SK-N-SH (cell line): ENCODE results near the gene ACTN3. TPM values are rescaled to one million over a fixed set of nuclear protein-coding genes. Genes with fewer than 3 reads are reported as not detected.

ENCODE experiments used
- CTCF ChIA-PET: fragments of 300-600, 350-600 bp; formaldehyde crosslinking; extraction: SDS; loops from one replicate; lab custom pipeline; 2021; lab: Yijun Ruan, JAX
- POLR2A ChIA-PET: fragments of 350-600 bp; sonication (Branson Sonifier 250); formaldehyde crosslinking; extraction: SDS; loops from one replicate; lab custom pipeline; 2020; ENCODE audit warnings: antibody characterized with exemption, inconsistent platforms; lab: Yijun Ruan, JAX
- DNase-seq: peaks from one replicate; pipeline ENCODE4 v3.0.0; 2012
- H2AFZ ChIP-seq: fragments of 200-600 bp; sonication (generic); 2 replicates; pipeline ENCODE4 v1.8.1; 2016; ENCODE audit warnings: antibody characterized with exemption, mild to moderate bottlenecking, low read depth
- H3F3A ChIP-seq: fragments of 200-600 bp; sonication (generic); replicated peaks from 2 replicates; pipeline ENCODE3; 2016; ENCODE audit warnings: antibody characterized with exemption, mild to moderate bottlenecking; ENCODE audit not compliant: insufficient read depth
- H3K27ac ChIP-seq, 2 experiments: fragments of 200-500 bp in 1 of 2; fragments of 200-600 bp in 1 of 2; sonication (Bioruptor generic) in 1 of 2; sonication (generic), shearing (Covaris generic) in 1 of 2; 2 replicates each; pipeline versions ENCODE4 v1.5.1 to v1.6.1; 2014 to 2016; ENCODE audit warnings: low read depth in 2 of 2, inconsistent platforms in 1 of 2, low read length in 1 of 2, mild to moderate bottlenecking in 1 of 2, mixed read lengths in 1 of 2
- H3K27me3 ChIP-seq: fragments of 200-600 bp; sonication (generic), shearing (Covaris generic); 2 replicates; pipeline ENCODE4 v1.6.1; 2016; ENCODE audit warnings: mixed run types; ENCODE audit not compliant: insufficient read depth
- H3K36me3 ChIP-seq, 2 experiments: fragments of 200-500 bp in 1 of 2; fragments of 200-600 bp in 1 of 2; sonication (Bioruptor generic) in 1 of 2; sonication (generic) in 1 of 2; replicated peaks in 1 of 2; 2 replicates each; pipeline versions ENCODE3 to v1.5.1; 2014 to 2016; ENCODE audit warnings: low read length in 1 of 2, mild to moderate bottlenecking in 1 of 2; ENCODE audit not compliant: insufficient read depth in 2 of 2, control insufficient read depth in 1 of 2
- H3K4me1 ChIP-seq, 2 experiments: fragments of 200-500 bp in 1 of 2; fragments of 200-600 bp in 1 of 2; sonication (Bioruptor generic) in 1 of 2; sonication (generic), shearing (Covaris generic) in 1 of 2; 2 replicates each; pipeline versions ENCODE4 v1.5.1 to v1.6.1; 2014 to 2016; ENCODE audit warnings: low read depth in 1 of 2, low read length in 1 of 2, mixed run types in 1 of 2; ENCODE audit not compliant: insufficient read depth in 2 of 2, control insufficient read depth in 1 of 2
- H3K4me2 ChIP-seq: fragments of 200-600 bp; sonication (generic), shearing (Covaris generic); 2 replicates; pipeline ENCODE4 v1.6.1; 2017; ENCODE audit warnings: mixed run types
- H3K4me3 ChIP-seq, 2 experiments: fragments of 200-500 bp in 1 of 2; fragments of 200-600 bp in 1 of 2; sonication (Bioruptor generic) in 1 of 2; sonication (generic), shearing (Covaris generic) in 1 of 2; 2 replicates each; pipeline versions ENCODE4 v1.5.1 to v1.8.1; 2014 to 2016; ENCODE audit warnings: low read depth in 2 of 2, inconsistent platforms in 1 of 2, low read length in 1 of 2, mild to moderate bottlenecking in 1 of 2, mixed read lengths in 1 of 2, moderate library complexity in 1 of 2
- H3K79me2 ChIP-seq: fragments of 200-600 bp; sonication (generic); 2 replicates; pipeline ENCODE4 v1.8.1; 2017; ENCODE audit warnings: mild to moderate bottlenecking; ENCODE audit not compliant: insufficient read depth
- H3K9ac ChIP-seq: fragments of 200-600 bp; sonication (generic); 2 replicates; pipeline ENCODE4 v1.6.1; 2017; ENCODE audit warnings: mixed run types
- H3K9me2 ChIP-seq: fragments of 200-600 bp; sonication (generic); 2 replicates; pipeline ENCODE4 v1.6.1; 2017; ENCODE audit warnings: mixed run types
- H3K9me3 ChIP-seq: fragments of 200-600 bp; sonication (generic); 2 replicates; pipeline ENCODE4 v1.6.1; 2017; ENCODE audit warnings: mixed run types, mild to moderate bottlenecking, moderate library complexity
- H4K20me1 ChIP-seq: fragments of 200-600 bp; sonication (generic); 2 replicates; pipeline ENCODE4 v1.6.1; 2017; ENCODE audit warnings: mild to moderate bottlenecking, mixed run types; ENCODE audit not compliant: insufficient read depth
- EZH2phosphoT487 ChIP-seq: fragments of 200-600 bp; sonication (generic); IDR thresholded peaks from 2 replicates; pipeline ENCODE4 v1.6.1; 2017; ENCODE audit warnings: low read depth, mixed run types, mild to moderate bottlenecking, antibody characterized with exemption, moderate library complexity, borderline replicate concordance
- FOXJ3 ChIP-seq: sonication (generic); formaldehyde crosslinking; IDR thresholded peaks from 2 replicates; pipeline ENCODE4 v1.5.1; 2020; ENCODE audit warnings: mild to moderate bottlenecking, missing genetic modification reagents
- FOXM1 ChIP-seq: IDR thresholded peaks from 2 replicates; pipeline ENCODE4 v1.4.0; 2012; ENCODE audit warnings: low read depth, mild to moderate bottlenecking
- GATA2 ChIP-seq: sonication (generic); formaldehyde crosslinking; IDR thresholded peaks from 2 replicates; pipeline ENCODE4 v1.5.0; 2020; ENCODE audit warnings: mild to moderate bottlenecking, missing genetic modification reagents
- MAX ChIP-seq: IDR thresholded peaks from 2 replicates; pipeline ENCODE4 v1.4.0; 2012; ENCODE audit warnings: low read depth
- NFIC ChIP-seq: IDR thresholded peaks from 2 replicates; pipeline ENCODE4 v1.4.0; 2012; ENCODE audit warnings: borderline replicate concordance
- NRF1 ChIP-seq: IDR thresholded peaks from 2 replicates; pipeline ENCODE4 v1.6.1; 2012; ENCODE audit warnings: low read depth, mild to moderate bottlenecking, low read length
- POLR2AphosphoS5 ChIP-seq: IDR thresholded peaks from 2 replicates; pipeline ENCODE4 v1.6.1; 2012; ENCODE audit warnings: low read depth, low read length
- REST ChIP-seq: IDR thresholded peaks from 2 replicates; pipeline ENCODE4 v1.6.1; 2012; ENCODE audit warnings: mild to moderate bottlenecking, low read depth, low read length, moderate library complexity
- RXRA ChIP-seq: IDR thresholded peaks from 2 replicates; pipeline ENCODE4 v1.4.0; 2012; ENCODE audit warnings: low read depth, mild to moderate bottlenecking, borderline replicate concordance
- TCF12 ChIP-seq: IDR thresholded peaks from 2 replicates; pipeline ENCODE4 v1.4.0; 2012
- USF1 ChIP-seq: IDR thresholded peaks from 2 replicates; pipeline ENCODE4 v1.4.0; 2012; ENCODE audit warnings: low read depth, borderline replicate concordance
- WGBS: methylation state at CpG from one replicate; pipeline ENCODE4 v1.1.6; 2017; ENCODE audit warnings: low lambda C conversion rate; 5-methylcytosine and 5-hydroxymethylcytosine counted together
- polyA plus RNA-seq, 3 experiments: library from polyadenylated mRNA; depleted of rRNA; stranded (reverse); fragments of >200 nt; gene quantifications; 2 replicates each; pipeline ENCODE4 v1.2.3, GENCODE V29; 2012

Gene ACTN3
- polyA plus RNA-seq, 1 of the 3 experiments (the other 2 are of a cell fraction), result 0.02 TPM

GRCh38 chr11:66591175-66591574 lies 44.5 kb downstream of the ACTN3 start:
- Histone ChIP-seq H3K4me3 (no peak overlapping the region), H3K36me3 (no peaks in the 10 kb centered on the region), H3K27ac (no peak overlapping the region), H3K27me3 (no peaks in the 10 kb centered on the region), H3K79me2 (peaks cover 18% of the 10 kb centered on the region), H3K9me3 (no peaks in the 10 kb centered on the region), H4K20me1 (no peaks in the 10 kb centered on the region), H2AFZ (no peak overlapping the region), H3K9me2 (no peaks in the 10 kb centered on the region), H3K4me1 (peaks cover 4 to 17% of the 10 kb centered on the region in 2 experiments; a peak in 1 of 4 replicates), H3K4me2 (no peak overlapping the region), H3F3A (no peaks in the 10 kb centered on the region), H3K9ac (no peak overlapping the region)
- TF ChIP-seq RXRA (no peak), NRF1 (no peak), FOXM1 (no peak), REST (no peak), MAX (no peak), NFIC (no peak), TCF12 (no peak), EZH2phosphoT487 (no peak), GATA2 (CRISPR knock-in tag) (no peak), POLR2AphosphoS5 (no peak), FOXJ3 (CRISPR knock-in tag) (no peak), USF1 (no peak)
- no peak for DNase-seq
- CTCF ChIA-PET, result interaction anchor here (0.7 to 3.4 kb wide), 6 partner anchors 10 to 87 kb away, joined by 3 to 14 read pairs (median 6); partner anchors contain the start of genes CTSF and RBM4B
- POLR2A ChIA-PET, result interaction anchor here (0.6 kb wide), 1 partner anchor 62 kb away, joined by 3 read pairs; no protein-coding TSS in a partner anchor
- WGBS, result 33% methylated on average over 2 of the region's 2 CpGs
